Keratinocyte (primary cell): ENCODE results near the gene MAP3K5.

Source experiments
- EZH2 ChIP-seq: IDR thresholded peaks from one replicate; pipeline ENCODE4 v1.6.1; 2012; ENCODE audit warnings: inconsistent platforms, mild to moderate bottlenecking, low read length, moderate library complexity
- TF ChIP-seq, protein P1 (sequence below), 3 experiments: IDR thresholded peaks in 1 of 3; conservative IDR thresholded peaks in 1 of 3; optimal IDR thresholded peaks in 1 of 3; 2 replicates in 2 of 3; 3 replicates in 1 of 3; pipeline versions ENCODE3 to v1.5.1; 2011; ENCODE audit warnings: low read length in 3 of 3, mild to moderate bottlenecking in 3 of 3, moderate library complexity in 2 of 3, control low read depth in 1 of 3, inconsistent platforms in 1 of 3; ENCODE audit not compliant: insufficient read depth in 2 of 3; ENCODE audit errors: extremely low read depth in 1 of 3

DNA sequence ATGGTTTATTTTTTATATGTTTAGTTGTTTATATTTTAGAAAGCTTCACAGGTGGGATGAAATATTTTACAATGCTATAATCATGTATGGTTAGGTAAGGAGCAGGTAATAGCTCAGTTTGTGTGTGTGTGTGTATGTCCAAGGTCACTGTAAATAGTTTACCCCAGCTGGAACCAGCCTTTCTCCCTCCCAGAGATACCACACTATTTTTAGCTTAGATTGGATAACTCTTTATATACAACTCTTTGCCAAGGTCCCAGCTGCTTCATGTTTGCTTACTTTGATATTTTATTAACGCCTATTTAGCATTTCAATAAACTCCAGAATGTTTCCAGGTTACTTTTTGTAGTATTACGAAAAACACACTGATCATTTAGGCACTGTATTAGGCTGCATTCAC lies 28.3 kb upstream of the MAP3K5 start:
- TF ChIP-seq, protein P1, sequence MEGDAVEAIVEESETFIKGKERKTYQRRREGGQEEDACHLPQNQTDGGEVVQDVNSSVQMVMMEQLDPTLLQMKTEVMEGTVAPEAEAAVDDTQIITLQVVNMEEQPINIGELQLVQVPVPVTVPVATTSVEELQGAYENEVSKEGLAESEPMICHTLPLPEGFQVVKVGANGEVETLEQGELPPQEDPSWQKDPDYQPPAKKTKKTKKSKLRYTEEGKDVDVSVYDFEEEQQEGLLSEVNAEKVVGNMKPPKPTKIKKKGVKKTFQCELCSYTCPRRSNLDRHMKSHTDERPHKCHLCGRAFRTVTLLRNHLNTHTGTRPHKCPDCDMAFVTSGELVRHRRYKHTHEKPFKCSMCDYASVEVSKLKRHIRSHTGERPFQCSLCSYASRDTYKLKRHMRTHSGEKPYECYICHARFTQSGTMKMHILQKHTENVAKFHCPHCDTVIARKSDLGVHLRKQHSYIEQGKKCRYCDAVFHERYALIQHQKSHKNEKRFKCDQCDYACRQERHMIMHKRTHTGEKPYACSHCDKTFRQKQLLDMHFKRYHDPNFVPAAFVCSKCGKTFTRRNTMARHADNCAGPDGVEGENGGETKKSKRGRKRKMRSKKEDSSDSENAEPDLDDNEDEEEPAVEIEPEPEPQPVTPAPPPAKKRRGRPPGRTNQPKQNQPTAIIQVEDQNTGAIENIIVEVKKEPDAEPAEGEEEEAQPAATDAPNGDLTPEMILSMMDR (optimal IDR thresholded peaks at IDR 0.05 in 1 of 3, IDR thresholded peaks at IDR 0.05 in 1 of 3, conservative IDR thresholded peaks at IDR 0.05 in 1 of 3; ENCODE audit: extremely low read depth in 1 of 3, insufficient read depth in 2 of 3, low read length in 3 of 3) = no peak
- no peak for TF ChIP-seq EZH2
